Adrenal gland (tissue), 12 donors: ENCODE results near the gene AFDN. TPM values are rescaled to one million over a fixed set of nuclear protein-coding genes. Genes with fewer than 3 reads are reported as not detected.

Experiments
- DNase-seq, 7 donors: peaks; one replicate each; pipeline ENCODE4 v3.0.0-alpha.2; 2019 to 2020
- H3K27ac ChIP-seq, 5 donors: fragments of 200-600 bp; sonication (generic) in 4 of 5; 1 replicate in 3 of 5; 2 replicates in 2 of 5; pipeline versions ENCODE4 v1.5.1 to v1.8.0; 2016 to 2020; ENCODE audit warnings: mild to moderate bottlenecking in 1 of 5
- H3K27me3 ChIP-seq: fragments of 200-600 bp; 2 replicates; pipeline ENCODE4 v1.8.0; 2021
- H3K36me3 ChIP-seq, 2 donors: fragments of 200-600 bp; replicated peaks in 1 of 2; 1 replicate in 1 of 2; 2 replicates in 1 of 2; pipeline versions ENCODE4 v1.5.1 to v1.8.0; 2018 to 2022
- H3K4me1 ChIP-seq, 2 donors: fragments of 200-600 bp; replicated peaks in 1 of 2; 1 replicate in 1 of 2; 2 replicates in 1 of 2; pipeline versions ENCODE4 v1.5.1 to v1.8.0; 2018 to 2021
- H3K4me3 ChIP-seq, 4 donors: fragments of 200-600 bp; sonication (generic) in 3 of 4; one replicate each; pipeline ENCODE4 v1.5.1; 2016 to 2018
- H3K9me3 ChIP-seq, 3 donors: fragments of 200-600 bp; sonication (generic) in 1 of 3; replicated peaks in 1 of 3; 1 replicate in 2 of 3; 2 replicates in 1 of 3; pipeline versions ENCODE4 v1.5.1 to v1.8.0; 2016 to 2021
- POLR2A ChIP-seq, 2 donors: fragments of 450-650 bp; IDR thresholded peaks; one replicate each; pipeline ENCODE4 v1.6.1; 2017; ENCODE audit warnings: antibody characterized with exemption in 2 of 2, mild to moderate bottlenecking in 2 of 2, moderate library complexity in 1 of 2
- WGBS, 4 donors: extraction: QIAGEN DNeasy Blood & Tissue Kit in 2 of 4; methylation state at CpG; one replicate each; pipeline versions ENCODE4 v1.1.5 to v1.1.7; 2013 to 2017; 5-methylcytosine and 5-hydroxymethylcytosine counted together
- intact Hi-C, 2 donors: fragments of 100-400 bp; cut with DNase I; formaldehyde crosslinking; loops; one replicate each; pipeline versions ENCODE4 v1.14.1 to v1.15.0; 2022 to 2023
- polyA plus RNA-seq, 3 donors: library from polyadenylated mRNA; stranded (reverse); fragments of 200-250 nt in 2 of 3; fragments of 350-450 nt in 1 of 3; fragmentation: Illumina TruSeq in 1 of 3; extraction: RNeasy Lipid Tissue Mini Kit (QIAGEN cat#74804) in 1 of 3; gene quantifications; one replicate each; pipeline ENCODE4 v1.2.3, GENCODE V29; 2013 to 2014
- total RNA-seq, 9 donors: library from RNA; depleted of rRNA in 4 of 9; stranded (reverse); fragments of >200 nt in 4 of 9; fragments of 120-200 nt in 1 of 9; fragmentation: NEBNext Ultra II Directional in 1 of 9; extraction: Animal tissue kit (Norgen Biotek cat#: 25700) in 1 of 9; gene quantifications; one replicate each; pipeline versions ENCODE4 v1.1.0 to v1.2.4, GENCODE V29; 2013 to 2023
- TF ChIP-seq, protein P1 (sequence below), 6 experiments: fragments of 450-650 bp in 4 of 6; fragments of 200-600 bp in 2 of 6; sonication (generic) in 1 of 6; IDR thresholded peaks; 1 replicate in 5 of 6; 2 replicates in 1 of 6; pipeline versions ENCODE4 v1.5.1 to v1.8.0; 2016 to 2021; ENCODE audit warnings: antibody characterized with exemption in 6 of 6, mild to moderate bottlenecking in 2 of 6, moderate library complexity in 1 of 6
- donor health status: healthy with polysubstance abuse.
- donor health status: Bipolar disorder and iron deficiency.
- donor health status: DM: yes; HTN: yes; CAD: no.
- donor health status: DM: no; HTN: no; CAD: no.
- donor health status: DM: no; HTN: no; CAD: no.
- donor health status: DM: yes; HTN: yes; CAD: no.

Gene AFDN
- total and polyA plus RNA-seq, 12 donors, result 15.2 to 47.1 (median 39.3) TPM

DNA sequence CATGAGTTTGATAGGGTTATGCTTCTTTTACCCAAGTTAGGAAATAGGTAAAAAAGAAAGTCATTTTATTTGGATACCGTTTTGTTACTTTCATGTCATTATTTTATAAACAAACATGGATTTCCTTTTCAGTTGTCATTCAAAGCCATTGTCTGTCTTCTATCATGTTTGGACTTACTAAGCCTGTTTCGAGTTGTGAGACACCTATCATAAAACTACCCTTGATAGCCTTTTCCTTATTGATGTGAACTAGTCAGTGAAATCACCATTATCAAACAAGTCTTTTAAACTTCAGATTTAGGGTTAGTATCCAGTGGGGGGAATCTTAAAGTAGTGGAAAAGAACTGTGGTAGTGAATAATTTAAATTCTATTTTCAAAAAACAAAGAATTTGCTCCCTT is 85.8 kb downstream of the AFDN start:
- Histone ChIP-seq H3K4me1 (no peaks in the 10 kb centered on the region), H3K36me3 (peaks cover 0 to 10% of the 10 kb centered on the region in 2 donors), H3K4me3 (no peak overlapping the region), H3K9me3 (no peaks in the 10 kb centered on the region), H3K27me3 (no peaks in the 10 kb centered on the region), H3K27ac (no peak overlapping the region)
- DNase-seq, result no peak
- 91 to 94% (median 93%) methylated on average over 2 of the region's 2 CpGs for WGBS, 4 donors
- TF ChIP-seq POLR2A (IDR thresholded peaks at IDR 0.05), result no peak
- intact Hi-C loops, result no loop called here

- Histone ChIP-seq H3K27ac (no peak overlapping the region), H3K9me3 (no peaks in the 10 kb centered on the region), H3K27me3 (no peaks in the 10 kb centered on the region), H3K4me3 (no peak overlapping the region), H3K4me1 (no peaks in the 10 kb centered on the region), H3K36me3 (peaks cover 0 to 19% of the 10 kb centered on the region in 2 donors)
- WGBS, 4 donors, result 90 to 95% (median 92%) methylated on average over 3 of the region's 3 CpGs
- intact Hi-C loops, result no loop called here
- no peak for TF ChIP-seq POLR2A (IDR thresholded peaks at IDR 0.05)
- TF ChIP-seq, protein P1, sequence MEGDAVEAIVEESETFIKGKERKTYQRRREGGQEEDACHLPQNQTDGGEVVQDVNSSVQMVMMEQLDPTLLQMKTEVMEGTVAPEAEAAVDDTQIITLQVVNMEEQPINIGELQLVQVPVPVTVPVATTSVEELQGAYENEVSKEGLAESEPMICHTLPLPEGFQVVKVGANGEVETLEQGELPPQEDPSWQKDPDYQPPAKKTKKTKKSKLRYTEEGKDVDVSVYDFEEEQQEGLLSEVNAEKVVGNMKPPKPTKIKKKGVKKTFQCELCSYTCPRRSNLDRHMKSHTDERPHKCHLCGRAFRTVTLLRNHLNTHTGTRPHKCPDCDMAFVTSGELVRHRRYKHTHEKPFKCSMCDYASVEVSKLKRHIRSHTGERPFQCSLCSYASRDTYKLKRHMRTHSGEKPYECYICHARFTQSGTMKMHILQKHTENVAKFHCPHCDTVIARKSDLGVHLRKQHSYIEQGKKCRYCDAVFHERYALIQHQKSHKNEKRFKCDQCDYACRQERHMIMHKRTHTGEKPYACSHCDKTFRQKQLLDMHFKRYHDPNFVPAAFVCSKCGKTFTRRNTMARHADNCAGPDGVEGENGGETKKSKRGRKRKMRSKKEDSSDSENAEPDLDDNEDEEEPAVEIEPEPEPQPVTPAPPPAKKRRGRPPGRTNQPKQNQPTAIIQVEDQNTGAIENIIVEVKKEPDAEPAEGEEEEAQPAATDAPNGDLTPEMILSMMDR (IDR thresholded peaks at IDR 0.05), result no peak
- DNase-seq, result no peak
These were observed 87.0 kb downstream of the AFDN start for GRCh38 chr6:167913699-167914098.

- TF ChIP-seq, protein P1 (IDR thresholded peaks at IDR 0.05), result no peak
- no peak for TF ChIP-seq POLR2A (IDR thresholded peaks at IDR 0.05)
- no peaks in the 10 kb centered on the region for H3K9me3 ChIP-seq
- intact Hi-C loops, result no loop called here
These were observed 88.4 kb downstream of the AFDN start for GRCh38 chr6:167915139-167915538.

DNA sequence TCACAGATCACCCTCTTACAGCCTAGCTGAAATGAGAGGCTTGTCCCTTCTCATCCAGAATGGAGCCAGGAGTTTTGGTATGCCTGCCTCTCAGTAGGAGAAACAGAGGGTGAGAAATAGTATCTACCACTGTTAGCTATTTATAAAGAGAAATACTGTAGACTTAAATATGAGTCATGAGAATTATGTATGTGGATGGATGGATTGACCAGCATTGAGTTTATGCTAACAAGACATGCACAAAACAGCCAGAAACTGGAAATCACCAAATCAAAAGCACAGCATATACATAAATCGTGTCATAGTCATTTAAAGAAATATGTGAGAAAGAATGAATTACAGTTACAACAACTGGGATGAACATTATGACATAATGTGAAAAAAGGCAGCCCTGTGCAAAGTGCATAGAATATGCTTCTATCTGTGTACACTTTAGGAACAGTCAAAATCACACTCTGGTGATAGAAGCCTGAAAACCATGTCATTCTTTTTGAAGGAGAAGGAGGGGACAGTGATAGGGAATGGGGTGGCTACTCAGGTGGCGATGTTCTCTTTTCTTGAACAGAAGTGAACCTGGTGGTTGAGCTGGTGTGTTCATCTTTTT is 90.9 kb downstream of the AFDN start:
- 93 to 100% (median 97%) methylated on average over 2 of the region's 2 CpGs for WGBS, 4 donors
- Histone ChIP-seq H3K36me3 (peaks cover 0 to 29% of the 10 kb centered on the region in 2 donors), H3K27me3 (no peaks in the 10 kb centered on the region), H3K9me3 (no peaks in the 10 kb centered on the region), H3K27ac (no peak overlapping the region), H3K4me3 (no peak overlapping the region), H3K4me1 (no peaks in the 10 kb centered on the region)
- DNase-seq, result no peak
- TF ChIP-seq, protein P1 (IDR thresholded peaks at IDR 0.05), result no peak
- no peak for TF ChIP-seq POLR2A (IDR thresholded peaks at IDR 0.05)
- intact Hi-C loops, result no loop called here

More at GRCh38 chr6:167915139-167915538, 88.4 kb downstream of the AFDN start:
- 90 to 96% (median 95%) methylated on average over 10 of the region's 10 CpGs for WGBS, 4 donors
- no peaks in the 10 kb centered on the region for H3K4me1 ChIP-seq
- no peak for DNase-seq
- peaks cover 0 to 29% of the 10 kb centered on the region in 2 donors for H3K36me3 ChIP-seq
- H3K27ac ChIP-seq, result no peak overlapping the region
- no peaks in the 10 kb centered on the region for H3K27me3 ChIP-seq
- no peak overlapping the region for H3K4me3 ChIP-seq
